ENCODE results near the gene ALKBH3.

GRCh38 chr11:43962383-43963278 is 82.0 kb downstream of the ALKBH3 start:
- TF ChIP-seq CTCF (IDR thresholded peaks at IDR 0.05) (no peak), EP300 (IDR thresholded peaks at IDR 0.05) (no peak), POLR2A (IDR thresholded peaks at IDR 0.05; ENCODE audit: low read length) (no peak), BCL3 (IDR thresholded peaks at IDR 0.05) (no peak), REST (IDR thresholded peaks at IDR 0.05) (no peak), RAD21 (conservative IDR thresholded peaks at IDR 0.05 in 1 of 2, IDR thresholded peaks at IDR 0.05 in 1 of 2) (no peak), HDAC2 (IDR thresholded peaks at IDR 0.05) (no peak), RFX5 (IDR thresholded peaks at IDR 0.05) (no peak), PHF8 (IDR thresholded peaks at IDR 0.05; ENCODE audit: borderline replicate concordance, low read depth) (no peak), CBX8 (IDR thresholded peaks at IDR 0.05) (no peak)

Data from A549 (cell line).